Duodenal mucosa (tissue), 2 donors: ENCODE results near the gene SYNM.
A peak's percentile ranks its signal among the peaks of the same experiment; 100 is the strongest.

ENCODE experiments used
- H3K27ac ChIP-seq: one replicate; pipeline ENCODE4 v1.7.0; 2013; ENCODE audit warnings: low read depth, low read length
- H3K27me3 ChIP-seq, 2 donors: one replicate each; pipeline ENCODE4 v1.7.0; 2013; ENCODE audit warnings: low read length in 2 of 2, control low read depth in 1 of 2; ENCODE audit not compliant: insufficient read depth in 2 of 2, control insufficient read depth in 1 of 2
- H3K36me3 ChIP-seq, 2 donors: one replicate each; pipeline ENCODE4 v1.7.0; 2013; ENCODE audit warnings: low read length in 2 of 2, control low read depth in 1 of 2; ENCODE audit not compliant: insufficient read depth in 2 of 2, control insufficient read depth in 1 of 2
- H3K4me1 ChIP-seq, 2 donors: one replicate each; pipeline ENCODE4 v1.7.0; 2013; ENCODE audit warnings: low read length in 2 of 2, control low read depth in 1 of 2; ENCODE audit not compliant: insufficient read depth in 2 of 2, control insufficient read depth in 1 of 2
- H3K4me3 ChIP-seq, 2 donors: one replicate each; pipeline ENCODE4 v1.7.0; 2013; ENCODE audit warnings: low read length in 2 of 2, low read depth in 1 of 2
- H3K9ac ChIP-seq, 2 donors: one replicate each; pipeline ENCODE4 v1.7.0; 2013; ENCODE audit warnings: low read length in 2 of 2, low read depth in 1 of 2
- H3K9me3 ChIP-seq, 2 donors: one replicate each; pipeline ENCODE4 v1.7.0; 2013; ENCODE audit warnings: low read length in 2 of 2, control low read depth in 1 of 2; ENCODE audit not compliant: control insufficient read depth in 1 of 2

SYNM gene

GRCh38 chr15:99154271-99154670, 49.4 kb downstream of the SYNM start:
- peaks cover 0 to 10% of the 10 kb centered on the region in 2 donors for H3K36me3 ChIP-seq
- H3K9me3 ChIP-seq = no peaks in the 10 kb centered on the region
- H3K4me3 ChIP-seq = no peak overlapping the region
- no peak overlapping the region for H3K9ac ChIP-seq
- H3K4me1 ChIP-seq = no peaks in the 10 kb centered on the region
- H3K27me3 ChIP-seq = no peaks in the 10 kb centered on the region
- H3K27ac ChIP-seq = no peak overlapping the region

- Histone ChIP-seq H3K4me1 (no peaks in the 10 kb centered on the region), H3K9ac (no peak overlapping the region), H3K36me3 (peaks cover 0 to under 1% of the 10 kb centered on the region in 2 donors), H3K9me3 (no peaks in the 10 kb centered on the region), H3K27ac (no peak overlapping the region), H3K27me3 (no peaks in the 10 kb centered on the region), H3K4me3 (peak overlapping the region in 1 of 2 donors; percentile 28)
These were observed 51.1 kb downstream of the SYNM start for GRCh38 chr15:99155961-99156443.

GRCh38 chr15:99157456-99157855, 52.6 kb downstream of the SYNM start:
- H3K9ac ChIP-seq = no peak overlapping the region
- H3K4me1 ChIP-seq = no peaks in the 10 kb centered on the region
- H3K27ac ChIP-seq = no peak overlapping the region
- no peaks in the 10 kb centered on the region for H3K9me3 ChIP-seq
- peaks cover 0 to 7% of the 10 kb centered on the region in 2 donors for H3K36me3 ChIP-seq
- no peaks in the 10 kb centered on the region for H3K27me3 ChIP-seq
- no peak overlapping the region for H3K4me3 ChIP-seq

- Histone ChIP-seq H3K4me1 (no peaks in the 10 kb centered on the region), H3K9me3 (no peaks in the 10 kb centered on the region), H3K9ac (no peak overlapping the region), H3K4me3 (no peak overlapping the region), H3K27ac (no peak overlapping the region), H3K27me3 (no peaks in the 10 kb centered on the region), H3K36me3 (peaks cover 0 to 14% of the 10 kb centered on the region in 2 donors)
These were observed 53.9 kb downstream of the SYNM start for GRCh38 chr15:99158626-99159412.

GRCh38 chr15:99163271-99164062, 58.6 kb downstream of the SYNM start:
- no peak overlapping the region for H3K27ac ChIP-seq
- H3K4me3 ChIP-seq = no peak overlapping the region
- peaks cover 11 to 20% of the 10 kb centered on the region in 2 donors for H3K36me3 ChIP-seq
- no peaks in the 10 kb centered on the region for H3K4me1 ChIP-seq
- H3K27me3 ChIP-seq = no peaks in the 10 kb centered on the region
- no peak overlapping the region for H3K9ac ChIP-seq
- H3K9me3 ChIP-seq = no peaks in the 10 kb centered on the region

GRCh38 chr15:99164119-99164518, 59.2 kb downstream of the SYNM start:
- no peaks in the 10 kb centered on the region for H3K9me3 ChIP-seq
- H3K27ac ChIP-seq = no peak overlapping the region
- H3K27me3 ChIP-seq = no peaks in the 10 kb centered on the region
- H3K9ac ChIP-seq = no peak overlapping the region
- H3K36me3 ChIP-seq = peaks cover 11 to 20% of the 10 kb centered on the region in 2 donors
- H3K4me1 ChIP-seq = peaks cover 0 to 3% of the 10 kb centered on the region in 2 donors
- H3K4me3 ChIP-seq = no peak overlapping the region

- Histone ChIP-seq H3K4me3 (no peak overlapping the region), H3K27ac (no peak overlapping the region), H3K36me3 (peaks cover 11 to 20% of the 10 kb centered on the region in 2 donors), H3K4me1 (peaks cover 0 to 7% of the 10 kb centered on the region in 2 donors), H3K9ac (no peak overlapping the region), H3K9me3 (no peaks in the 10 kb centered on the region), H3K27me3 (no peaks in the 10 kb centered on the region)
These were observed 60.3 kb downstream of the SYNM start for GRCh38 chr15:99165020-99165790.

- Histone ChIP-seq H3K4me1 (peaks cover 0 to 7% of the 10 kb centered on the region in 2 donors), H3K4me3 (no peak overlapping the region), H3K27ac (no peak overlapping the region), H3K9me3 (no peaks in the 10 kb centered on the region), H3K36me3 (peaks cover 11 to 20% of the 10 kb centered on the region in 2 donors), H3K27me3 (no peaks in the 10 kb centered on the region), H3K9ac (no peak overlapping the region)
These were observed 61.2 kb downstream of the SYNM start for GRCh38 chr15:99165956-99166689.

- Histone ChIP-seq H3K27ac (no peak overlapping the region), H3K36me3 (peaks cover 11 to 13% of the 10 kb centered on the region in 2 donors), H3K9ac (no peak overlapping the region), H3K4me1 (peaks cover 0 to 7% of the 10 kb centered on the region in 2 donors), H3K27me3 (no peaks in the 10 kb centered on the region), H3K9me3 (no peaks in the 10 kb centered on the region), H3K4me3 (no peak overlapping the region)
These were observed 62.3 kb downstream of the SYNM start for GRCh38 chr15:99167201-99167600.
